Stimulated activated CD4-positive, alpha-beta T cell treated with anti-CD3 and anti-CD28 coated beads, Interleukin-15, amount 100 ng/mL, for 48 hours (primary cell): ENCODE measurements around the gene MTF2.

Source experiments
- DNase-seq, 2 donors: peaks; one replicate each; pipeline ENCODE4 v3.0.0-alpha.2; 2020; ENCODE audit warnings: low read depth in 2 of 2

MTF2 gene

GRCh38 chr1:93083979-93084378 is 4.9 kb downstream of the MTF2 start:
- no peak for DNase-seq

- no peak for DNase-seq
Observed at GRCh38 chr1:93087532-93087931, 8.4 kb downstream of the MTF2 start.

- DNase-seq, result no peak
Observed at GRCh38 chr1:93093332-93094006, 14.4 kb downstream of the MTF2 start.

GRCh38 chr1:93095804-93096585 is 16.9 kb downstream of the MTF2 start:
- DNase-seq, result no peak

- no peak for DNase-seq
Observed at GRCh38 chr1:93102142-93102541, 23.1 kb downstream of the MTF2 start.

- DNase-seq, result no peak
Observed at GRCh38 chr1:93106226-93106625, 27.1 kb downstream of the MTF2 start.

GRCh38 chr1:93107395-93107794 is 28.3 kb downstream of the MTF2 start:
- DNase-seq, result no peak

- no peak for DNase-seq
Observed at GRCh38 chr1:93108335-93108734, 29.3 kb downstream of the MTF2 start.

- DNase-seq, result no peak
Observed at GRCh38 chr1:93109578-93109977, 30.5 kb downstream of the MTF2 start.

GRCh38 chr1:93111065-93111464 is 32.0 kb downstream of the MTF2 start:
- DNase-seq, result no peak

GRCh38 chr1:93111561-93111960 is 32.5 kb downstream of the MTF2 start:
- no peak for DNase-seq

- no peak for DNase-seq
Observed at GRCh38 chr1:93113127-93113526, 34.0 kb downstream of the MTF2 start.

- no peak for DNase-seq
Observed at GRCh38 chr1:93114391-93114790, 35.3 kb downstream of the MTF2 start.

GRCh38 chr1:93120614-93121013 is 41.5 kb downstream of the MTF2 start:
- no peak for DNase-seq

GRCh38 chr1:93123201-93123783 is 44.2 kb downstream of the MTF2 start:
- DNase-seq, result no peak

- no peak for DNase-seq
Observed at GRCh38 chr1:93124556-93125355, 45.7 kb downstream of the MTF2 start.

GRCh38 chr1:93129507-93130099 is 50.5 kb downstream of the MTF2 start:
- DNase-seq, result no peak

- no peak for DNase-seq
Observed at GRCh38 chr1:93132638-93133037, 53.6 kb downstream of the MTF2 start.

- DNase-seq, result no peak
Observed at GRCh38 chr1:93136445-93136844, 57.4 kb downstream of the MTF2 start.

GRCh38 chr1:93137604-93138292 is 58.7 kb downstream of the MTF2 start:
- DNase-seq, result no peak

- no peak for DNase-seq
Observed at GRCh38 chr1:93140106-93140505, 61.0 kb downstream of the MTF2 start.
